Neural cell (in vitro differentiated cells): ENCODE data around the gene GMIP. TPM values are rescaled to one million over a fixed set of nuclear protein-coding genes. Genes with fewer than 3 reads are reported as not detected.

Source experiments
- H2AFZ ChIP-seq: fragments of 200-600, 300-800 bp; sonication (generic), shearing (Covaris generic); 2 replicates; pipeline ENCODE4 v1.6.0; 2014; ENCODE audit warnings: low read depth, mild to moderate bottlenecking, antibody characterized with exemption, low read length, moderate library complexity
- H3F3A ChIP-seq: fragments of 200-600 bp; shearing (Covaris generic); 2 replicates; pipeline ENCODE4 v1.6.1; 2016; ENCODE audit warnings: mild to moderate bottlenecking, moderate library complexity, mixed read lengths, antibody characterized with exemption, low read length; ENCODE audit not compliant: insufficient read depth, poor library complexity, severe bottlenecking
- H3K27ac ChIP-seq: fragments of 200-600, 300-800 bp; sonication (generic), shearing (Covaris generic); 2 replicates; pipeline ENCODE4 v1.5.1; 2014; ENCODE audit warnings: mild to moderate bottlenecking, low read length, moderate library complexity
- H3K27me3 ChIP-seq: fragments of 300-800, 200-600 bp; sonication (generic), shearing (Covaris generic); 2 replicates; pipeline ENCODE4 v1.6.0; 2014; ENCODE audit warnings: mild to moderate bottlenecking, low read depth, low read length, moderate library complexity; ENCODE audit not compliant: insufficient read depth
- H3K36me3 ChIP-seq: fragments of 300-800, 200-600 bp; sonication (generic), shearing (Covaris generic); 2 replicates; pipeline ENCODE4 v1.5.1; 2014; ENCODE audit warnings: mild to moderate bottlenecking, antibody characterized with exemption, low read length, moderate library complexity; ENCODE audit not compliant: insufficient read depth
- H3K4me2 ChIP-seq: fragments of 300-800, 200-600 bp; sonication (generic), shearing (Covaris generic); 2 replicates; pipeline ENCODE4 v1.6.0; 2014; ENCODE audit warnings: mild to moderate bottlenecking, low read length
- H3K4me3 ChIP-seq: fragments of 300-800, 200-600 bp; sonication (generic), shearing (Covaris generic); 2 replicates; pipeline ENCODE4 v1.5.1; 2014; ENCODE audit warnings: mild to moderate bottlenecking, low read length, moderate library complexity
- H3K79me2 ChIP-seq: fragments of 200-600 bp; shearing (Covaris generic); replicated peaks from 2 replicates; pipeline ENCODE4 v1.6.0; 2014; ENCODE audit warnings: mild to moderate bottlenecking, low read length, moderate library complexity; ENCODE audit not compliant: insufficient read depth
- H3K9ac ChIP-seq: fragments of 300-800, 200-600 bp; sonication (generic), shearing (Covaris generic); 2 replicates; pipeline ENCODE4 v1.6.1; 2016; ENCODE audit warnings: mild to moderate bottlenecking, low read length, mixed read lengths
- H3K9me2 ChIP-seq: fragments of 200-600 bp; shearing (Covaris generic); 2 replicates; pipeline ENCODE4 v1.6.1; 2016; ENCODE audit warnings: mild to moderate bottlenecking, low read length, mixed read lengths; ENCODE audit not compliant: insufficient read depth
- H3K9me3 ChIP-seq: fragments of 200-600, 300-800 bp; sonication (generic), shearing (Covaris generic); 2 replicates; pipeline ENCODE4 v1.6.1; 2016; ENCODE audit warnings: mild to moderate bottlenecking, mixed run types, low read length, moderate library complexity, mixed read lengths
- H4K20me1 ChIP-seq: fragments of 200-600 bp; shearing (Covaris generic); 2 replicates; pipeline ENCODE4 v1.6.1; 2016; ENCODE audit warnings: mild to moderate bottlenecking, mixed run types; ENCODE audit not compliant: insufficient read depth
- CTCF ChIP-seq: fragments of 450-650 bp; IDR thresholded peaks from 2 replicates; pipeline ENCODE4 v1.5.1; 2014; ENCODE audit warnings: antibody characterized with exemption, mild to moderate bottlenecking, moderate library complexity; ENCODE audit not compliant: poor library complexity, severe bottlenecking
- EP300 ChIP-seq: fragments of 450-650 bp; conservative IDR thresholded peaks from 2 replicates; pipeline ENCODE4 v1.6.1; 2014; ENCODE audit warnings: antibody characterized with exemption, mild to moderate bottlenecking, moderate library complexity; ENCODE audit not compliant: poor library complexity, severe bottlenecking
- EZH2 ChIP-seq: fragments of 200-600, 300-800 bp; shearing (Covaris generic), sonication (generic); IDR thresholded peaks from 2 replicates; pipeline ENCODE4 v1.6.1; 2014; ENCODE audit warnings: antibody characterized with exemption, low read length, borderline replicate concordance, mild to moderate bottlenecking; ENCODE audit not compliant: insufficient read depth, poor library complexity, severe bottlenecking
- MXI1 ChIP-seq: fragments of 450-650 bp; conservative IDR thresholded peaks from 2 replicates; pipeline ENCODE4 v1.6.1; 2014; ENCODE audit warnings: antibody characterized with exemption, mild to moderate bottlenecking; ENCODE audit not compliant: poor library complexity, severe bottlenecking
- POLR2AphosphoS5 ChIP-seq: IDR thresholded peaks from 2 replicates; pipeline ENCODE4 v1.6.1; 2012
- RAD21 ChIP-seq: fragments of 450-650 bp; conservative IDR thresholded peaks from 2 replicates; pipeline ENCODE4 v1.6.1; 2014; ENCODE audit warnings: antibody characterized with exemption, mild to moderate bottlenecking, moderate library complexity
- REST ChIP-seq: IDR thresholded peaks from 2 replicates; pipeline ENCODE4 v1.6.1; 2012; ENCODE audit warnings: borderline replicate concordance
- SMC3 ChIP-seq: fragments of 450-650 bp; conservative IDR thresholded peaks from 2 replicates; pipeline ENCODE4 v1.6.1; 2014; ENCODE audit warnings: antibody characterized with exemption, mild to moderate bottlenecking, moderate library complexity; ENCODE audit not compliant: poor library complexity
- TAF1 ChIP-seq: IDR thresholded peaks from 2 replicates; pipeline ENCODE4 v1.6.1; 2012; ENCODE audit warnings: low read depth
- polyA plus RNA-seq: library from polyadenylated mRNA; depleted of rRNA; stranded (reverse); fragments of >200 nt; gene quantifications from 2 replicates; pipeline ENCODE4 v1.2.3, GENCODE V29; 2014

GMIP gene
- polyA plus RNA-seq, 1 donor from 2014 or later = 18.4 TPM

GRCh38 chr19:19649155-19649554, 5.7 kb upstream of the GMIP start:
- Histone ChIP-seq H3K9me2 (no peaks in the 10 kb centered on the region), H2AFZ (no peak overlapping the region), H3K4me2 (no peak overlapping the region), H3K27ac (no peak overlapping the region), H3K27me3 (no peaks in the 10 kb centered on the region), H3K9me3 (no peaks in the 10 kb centered on the region), H3K79me2 (no peaks in the 10 kb centered on the region), H4K20me1 (no peaks in the 10 kb centered on the region), H3K4me3 (no peak overlapping the region), H3K36me3 (no peaks in the 10 kb centered on the region), H3K9ac (no peak overlapping the region), H3F3A (no peaks in the 10 kb centered on the region)
- TF ChIP-seq REST (no peak), RAD21 (no peak), TAF1 (no peak), SMC3 (no peak), POLR2AphosphoS5 (no peak), CTCF (no peak), EP300 (no peak)

GRCh38 chr19:19647037-19647835, 3.8 kb upstream of the GMIP start:
- H3K27ac ChIP-seq = no peak overlapping the region
- no peak for TF ChIP-seq SMC3
- no peak for TF ChIP-seq EZH2
- TF ChIP-seq RAD21 = no peak
- TF ChIP-seq TAF1 = no peak
- TF ChIP-seq POLR2AphosphoS5 = no peak
- no peak for TF ChIP-seq CTCF
- no peak for TF ChIP-seq REST
- no peak for TF ChIP-seq EP300
- TF ChIP-seq MXI1 = no peak
- no peaks in the 10 kb centered on the region for H3K9me3 ChIP-seq
- H3F3A ChIP-seq = no peaks in the 10 kb centered on the region
- H2AFZ ChIP-seq = no peak overlapping the region
- no peaks in the 10 kb centered on the region for H3K36me3 ChIP-seq
- no peaks in the 10 kb centered on the region for H4K20me1 ChIP-seq
- H3K4me3 ChIP-seq = no peak overlapping the region
- no peak overlapping the region for H3K4me2 ChIP-seq
- H3K9ac ChIP-seq = no peak overlapping the region
- no peaks in the 10 kb centered on the region for H3K9me2 ChIP-seq
- H3K27me3 ChIP-seq = no peaks in the 10 kb centered on the region
- peaks cover 2% of the 10 kb centered on the region for H3K79me2 ChIP-seq
